ENCODE measurements around the gene SNED1. TPM values are rescaled to one million over a fixed set of nuclear protein-coding genes. Genes with fewer than 3 reads are reported as not detected.

The SNED1 gene
- total RNA-seq, 1 experiment from 2014 or later = 0.76 TPM

- no peak for DNase-seq
- CTCF ChIA-PET = no interaction called here
- TF ChIP-seq, protein P1, sequence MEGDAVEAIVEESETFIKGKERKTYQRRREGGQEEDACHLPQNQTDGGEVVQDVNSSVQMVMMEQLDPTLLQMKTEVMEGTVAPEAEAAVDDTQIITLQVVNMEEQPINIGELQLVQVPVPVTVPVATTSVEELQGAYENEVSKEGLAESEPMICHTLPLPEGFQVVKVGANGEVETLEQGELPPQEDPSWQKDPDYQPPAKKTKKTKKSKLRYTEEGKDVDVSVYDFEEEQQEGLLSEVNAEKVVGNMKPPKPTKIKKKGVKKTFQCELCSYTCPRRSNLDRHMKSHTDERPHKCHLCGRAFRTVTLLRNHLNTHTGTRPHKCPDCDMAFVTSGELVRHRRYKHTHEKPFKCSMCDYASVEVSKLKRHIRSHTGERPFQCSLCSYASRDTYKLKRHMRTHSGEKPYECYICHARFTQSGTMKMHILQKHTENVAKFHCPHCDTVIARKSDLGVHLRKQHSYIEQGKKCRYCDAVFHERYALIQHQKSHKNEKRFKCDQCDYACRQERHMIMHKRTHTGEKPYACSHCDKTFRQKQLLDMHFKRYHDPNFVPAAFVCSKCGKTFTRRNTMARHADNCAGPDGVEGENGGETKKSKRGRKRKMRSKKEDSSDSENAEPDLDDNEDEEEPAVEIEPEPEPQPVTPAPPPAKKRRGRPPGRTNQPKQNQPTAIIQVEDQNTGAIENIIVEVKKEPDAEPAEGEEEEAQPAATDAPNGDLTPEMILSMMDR (IDR thresholded peaks at IDR 0.05; ENCODE audit: unreplicated experiment) = no peak
- H3K4me1 Mint-ChIP-seq (ENCODE audit: low read depth, unreplicated experiment) = peaks cover 9% of the 10 kb centered on the region
- H3K27ac Mint-ChIP-seq (ENCODE audit: unreplicated experiment) = no peak overlapping the region
- no TSS peak for BruUV-seq (replicated peaks)
- peaks cover 10% of the 10 kb centered on the region for H3K36me3 Mint-ChIP-seq (ENCODE audit: insufficient read depth, unreplicated experiment)
- H3K9me3 Mint-ChIP-seq (ENCODE audit: low read depth, unreplicated experiment) = peaks cover 1% of the 10 kb centered on the region
- H3K4me3 Mint-ChIP-seq (ENCODE audit: low read depth, unreplicated experiment) = peak overlapping the region; percentile 54
- intact Hi-C loops (cut with micrococcal nuclease; ENCODE audit: unreplicated experiment) = no loop called here
- peaks cover 47% of the 10 kb centered on the region for H3K27me3 Mint-ChIP-seq (ENCODE audit: unreplicated experiment)
These were observed 12.3 kb downstream of the SNED1 start for GRCh38 chr2:241010531-241011295.

DNA sequence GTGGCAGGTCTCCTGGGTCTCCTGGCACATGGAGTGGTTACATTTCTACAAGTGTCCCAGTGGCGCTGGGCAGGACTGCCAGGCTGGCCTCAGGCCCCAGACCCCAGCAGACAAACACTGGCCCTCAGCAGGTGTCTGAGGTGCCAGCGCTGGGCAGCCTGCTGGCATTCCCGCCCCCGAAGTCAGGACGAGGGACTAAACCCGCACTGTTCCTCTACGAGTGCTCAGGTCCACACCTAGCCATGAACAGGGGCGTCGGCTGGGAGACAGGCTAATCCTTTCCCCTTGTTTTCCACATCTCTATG, 12.8 kb downstream of the SNED1 start:
- Mint-ChIP-seq H3K4me3 (ENCODE audit: low read depth, unreplicated experiment) (no peak overlapping the region), H3K27ac (ENCODE audit: unreplicated experiment) (no peak overlapping the region), H3K9me3 (ENCODE audit: low read depth, unreplicated experiment) (no peaks in the 10 kb centered on the region), H3K4me1 (ENCODE audit: low read depth, unreplicated experiment) (peaks cover 9% of the 10 kb centered on the region), H3K27me3 (ENCODE audit: unreplicated experiment) (peaks cover 42% of the 10 kb centered on the region), H3K36me3 (ENCODE audit: insufficient read depth, unreplicated experiment) (peaks cover 10% of the 10 kb centered on the region)
- TF ChIP-seq, protein P1 (IDR thresholded peaks at IDR 0.05; ENCODE audit: unreplicated experiment) = no peak
- intact Hi-C loops (cut with micrococcal nuclease; ENCODE audit: unreplicated experiment) = no loop called here
- CTCF ChIA-PET = no interaction called here
- BruUV-seq (replicated peaks) = no TSS peak
- DNase-seq = no peak

GRCh38 chr2:241011751-241012510, 13.5 kb downstream of the SNED1 start:
- H3K27ac Mint-ChIP-seq (ENCODE audit: unreplicated experiment) = no peak overlapping the region
- BruUV-seq (replicated peaks) = no TSS peak
- DNase-seq = no peak
- no peaks in the 10 kb centered on the region for H3K9me3 Mint-ChIP-seq (ENCODE audit: low read depth, unreplicated experiment)
- intact Hi-C loops (cut with micrococcal nuclease; ENCODE audit: unreplicated experiment) = no loop called here
- TF ChIP-seq, protein P1 (IDR thresholded peaks at IDR 0.05; ENCODE audit: unreplicated experiment) = no peak
- H3K4me3 Mint-ChIP-seq (ENCODE audit: low read depth, unreplicated experiment) = no peak overlapping the region
- H3K27me3 Mint-ChIP-seq (ENCODE audit: unreplicated experiment) = peaks cover 35% of the 10 kb centered on the region
- CTCF ChIA-PET = no interaction called here
- peaks cover 10% of the 10 kb centered on the region for H3K36me3 Mint-ChIP-seq (ENCODE audit: insufficient read depth, unreplicated experiment)
- H3K4me1 Mint-ChIP-seq (ENCODE audit: low read depth, unreplicated experiment) = peaks cover 9% of the 10 kb centered on the region

DNA sequence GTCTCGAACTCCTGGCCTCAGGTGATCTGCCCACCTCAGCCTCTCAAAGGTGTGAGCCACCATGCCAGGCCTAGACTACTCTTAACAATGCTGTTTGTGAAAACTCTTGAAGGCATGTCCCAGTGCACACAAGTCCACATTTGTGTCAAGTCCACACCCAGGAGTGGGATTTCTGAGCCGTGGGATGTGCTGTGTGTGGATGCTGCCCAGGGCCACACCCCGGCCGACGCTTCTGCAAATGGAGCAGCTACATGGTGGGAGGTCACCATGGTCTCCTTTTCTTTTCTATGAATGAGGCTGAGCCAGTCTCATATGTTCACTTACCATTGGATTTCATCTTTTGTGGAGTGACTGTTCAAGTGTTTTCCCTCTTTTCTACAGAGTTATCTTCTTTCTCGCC, 15.8 kb downstream of the SNED1 start:
- intact Hi-C loops (cut with micrococcal nuclease; ENCODE audit: unreplicated experiment) = no loop called here
- Mint-ChIP-seq H3K27me3 (ENCODE audit: unreplicated experiment) (peaks cover 12% of the 10 kb centered on the region), H3K4me3 (ENCODE audit: low read depth, unreplicated experiment) (no peak overlapping the region), H3K9me3 (ENCODE audit: low read depth, unreplicated experiment) (no peaks in the 10 kb centered on the region), H3K4me1 (ENCODE audit: low read depth, unreplicated experiment) (peaks cover 3% of the 10 kb centered on the region), H3K27ac (ENCODE audit: unreplicated experiment) (no peak overlapping the region), H3K36me3 (ENCODE audit: insufficient read depth, unreplicated experiment) (peaks cover 10% of the 10 kb centered on the region)
- no peak for DNase-seq
- no TSS peak for BruUV-seq (replicated peaks)
- TF ChIP-seq, protein P1 (IDR thresholded peaks at IDR 0.05; ENCODE audit: unreplicated experiment) = no peak
- CTCF ChIA-PET = no interaction called here

All from Calu3 (cell line).